NCI-H446 treated with DMSO at 0.1 percent for 48 hours (cell line): ENCODE results near the gene UBB.
A peak's percentile ranks its signal among the peaks of the same experiment; 100 is the strongest.

Experiments
- DNase-seq: peaks from one replicate; lab custom pipeline; 2025; lab: John Stamatoyannopoulos, UW

UBB gene

GRCh38 chr17:16380640-16381495, at the start of gene UBB:
Gene UBB, plus strand, starts transcription at chr17:16381091. Its CDS starts 817 bp downstream, at chr17:16381908.
- peak; percentile 87 for DNase-seq

- no peak for DNase-seq
These were observed 42.5 kb upstream of the UBB start for GRCh38 chr17:16338391-16338790.

- no peak for DNase-seq
These were observed 41.5 kb upstream of the UBB start for GRCh38 chr17:16339402-16339801.

- no peak for DNase-seq
These were observed 40.9 kb upstream of the UBB start for GRCh38 chr17:16339959-16340358.

GRCh38 chr17:16342979-16343378, 37.9 kb upstream of the UBB start:
- peak; percentile 86 for DNase-seq

- no peak for DNase-seq
These were observed 37.3 kb upstream of the UBB start for GRCh38 chr17:16343569-16343968.

- DNase-seq, result no peak
These were observed 35.3 kb upstream of the UBB start for GRCh38 chr17:16345565-16345964.

- no peak for DNase-seq
These were observed 34.1 kb upstream of the UBB start for GRCh38 chr17:16346721-16347271.

- DNase-seq, result no peak
These were observed 32.3 kb upstream of the UBB start for GRCh38 chr17:16348586-16348985.

GRCh38 chr17:16349431-16349830, 31.5 kb upstream of the UBB start:
- no peak for DNase-seq

- no peak for DNase-seq
These were observed 29.1 kb upstream of the UBB start for GRCh38 chr17:16351831-16352230.

- peak; percentile 31 for DNase-seq
These were observed 28.6 kb upstream of the UBB start for GRCh38 chr17:16352303-16352666.

- no peak for DNase-seq
These were observed 28.1 kb upstream of the UBB start for GRCh38 chr17:16352667-16353316.

- no peak for DNase-seq
These were observed 27.3 kb upstream of the UBB start, which contains the start of gene CENPV for GRCh38 chr17:16353317-16354174. Gene CENPV, minus strand, starts transcription at chr17:16353469. Its CDS starts 33 bp downstream, at chr17:16353436.

GRCh38 chr17:16354585-16354984, 26.3 kb upstream of the UBB start:
- no peak for DNase-seq

GRCh38 chr17:16358394-16358793, 22.5 kb upstream of the UBB start:
- DNase-seq, result no peak

- DNase-seq, result no peak
These were observed 19.0 kb upstream of the UBB start for GRCh38 chr17:16361874-16362273.

- peak; percentile 11 for DNase-seq
These were observed 16.9 kb upstream of the UBB start for GRCh38 chr17:16363749-16364536.

- no peak for DNase-seq
These were observed 16.3 kb upstream of the UBB start for GRCh38 chr17:16364625-16365024.

- DNase-seq, result no peak
These were observed 9.1 kb upstream of the UBB start for GRCh38 chr17:16371742-16372141.
